Stimulated activated CD4-positive, alpha-beta T cell treated with anti-CD3 and anti-CD28 coated beads, TNF-alpha, amount 100 ng/mL, for 1 hour (primary cell): ENCODE data around the gene IL12RB2.
"Not testable (repeated sequence)": the region's sequence is repeated elsewhere in the genome, so short reads cannot be mapped to it uniquely, and the experiment has no call there.

ENCODE experiments used
- DNase-seq, 3 donors: peaks; one replicate each; pipeline ENCODE4 v3.0.0-alpha.2; 2020; ENCODE audit warnings: low read depth in 3 of 3, low spot score in 1 of 3

Gene IL12RB2

GRCh38 chr1:67393737-67394136 is 86.1 kb downstream of the IL12RB2 start:
- no peak for DNase-seq

- no peak for DNase-seq
Measured at GRCh38 chr1:67394548-67394947, 86.9 kb downstream of the IL12RB2 start.

GRCh38 chr1:67399199-67399993 is 91.7 kb downstream of the IL12RB2 start:
- no peak for DNase-seq

- not testable (repeated sequence) for DNase-seq
Measured at GRCh38 chr1:67400029-67400786, 92.5 kb downstream of the IL12RB2 start.

GRCh38 chr1:67401443-67401842 is 93.8 kb downstream of the IL12RB2 start:
- no peak for DNase-seq

- DNase-seq, result no peak
Measured at GRCh38 chr1:67404212-67404620, 96.5 kb downstream of the IL12RB2 start.

- DNase-seq, result no peak
Measured at GRCh38 chr1:67405473-67406245, 98.0 kb downstream of the IL12RB2 start.

- DNase-seq, result no peak
Measured at GRCh38 chr1:67407498-67407897, 99.8 kb downstream of the IL12RB2 start.

- no peak for DNase-seq
Measured at GRCh38 chr1:67408148-67408547, 100.5 kb downstream of the IL12RB2 start.

- DNase-seq, result not testable (repeated sequence)
Measured at GRCh38 chr1:67413101-67413500, 105.4 kb downstream of the IL12RB2 start.

- DNase-seq, result no peak
Measured at GRCh38 chr1:67414574-67414973, 106.9 kb downstream of the IL12RB2 start.

- DNase-seq, result no peak
Measured at GRCh38 chr1:67415041-67415440, 107.4 kb downstream of the IL12RB2 start.

- not testable (repeated sequence) for DNase-seq
Measured at GRCh38 chr1:67417733-67418132, 110.1 kb downstream of the IL12RB2 start.

GRCh38 chr1:67418839-67419586 is 111.3 kb downstream of the IL12RB2 start:
- DNase-seq, result no peak

- no peak for DNase-seq
Measured at GRCh38 chr1:67420835-67421492, 113.3 kb downstream of the IL12RB2 start.

- DNase-seq, result no peak
Measured at GRCh38 chr1:67427465-67427864, 119.8 kb downstream of the IL12RB2 start.

- no peak for DNase-seq
Measured at GRCh38 chr1:67427947-67428346, 120.3 kb downstream of the IL12RB2 start.

GRCh38 chr1:67429011-67429527 is 121.4 kb downstream of the IL12RB2 start:
- peak in 1 of 3 donors; percentile 40 for DNase-seq

- DNase-seq, result peak in 1 of 3 donors; percentile 21
Measured at GRCh38 chr1:67429528-67430357, 122.1 kb downstream of the IL12RB2 start.
